Vagina (tissue), 2 donors: ENCODE data around the gene TXNDC9.

Experiments
- CTCF ChIP-seq, 3 experiments: fragments of 450-650 bp in 2 of 3; fragments of 200-600 bp in 1 of 3; sonication (generic) in 1 of 3; IDR thresholded peaks; one replicate each; pipeline ENCODE4 v1.5.1; 2017 to 2019; ENCODE audit warnings: antibody characterized with exemption in 3 of 3, mild to moderate bottlenecking in 2 of 3, moderate library complexity in 2 of 3
- POLR2AphosphoS5 ChIP-seq, 2 donors: sonication (generic); formaldehyde crosslinking; IDR thresholded peaks; one replicate each; pipeline ENCODE4 v1.9.0; 2017; ENCODE audit warnings: antibody characterized with exemption in 2 of 2, mild to moderate bottlenecking in 2 of 2, low read depth in 1 of 2; ENCODE audit not compliant: insufficient read depth in 1 of 2

- TF ChIP-seq CTCF (IDR thresholded peaks at IDR 0.05), result no peak
- no peak for TF ChIP-seq POLR2AphosphoS5 (IDR thresholded peaks at IDR 0.05; ENCODE audit: insufficient read depth in 1 of 2, low read depth in 1 of 2)
Measured at GRCh38 chr2:99297994-99298393, 38.1 kb downstream of the TXNDC9 start.
